GM12878 (cell line): ENCODE data around the gene RECQL5. TPM values are rescaled to one million over a fixed set of nuclear protein-coding genes. Genes with fewer than 3 reads are reported as not detected.

Experiments used
- ATAC-seq: fragments of 200-7000 bp; cut with Tn5 transposase; 3 replicates; pipeline ENCODE4 v1.9.1; 2020; ENCODE audit warnings: mild to moderate bottlenecking, moderate library complexity
- BruUV-seq: library from RNA; stranded (reverse); fragments of 400-500 nt; replicated peaks from 2 replicates; lab custom pipeline; 2021; lab: Mats Ljungman, UMichigan
- CTCF ChIA-PET: fragments of 300-600 bp; sonication (Branson Sonifier 250); formaldehyde crosslinking; extraction: SDS; loops from one replicate; lab custom pipeline; 2021; ENCODE audit warnings: inconsistent platforms; lab: Yijun Ruan, JAX
- POLR2A ChIA-PET: fragments of 350-600 bp; formaldehyde crosslinking; extraction: SDS; loops from one replicate; lab custom pipeline; 2021; ENCODE audit warnings: inconsistent platforms; lab: Charles Lee
- RAD21 ChIA-PET: fragments of 300-600 bp; sonication (Branson Sonifier 250); formaldehyde crosslinking; loops from one replicate; lab custom pipeline; 2023; ENCODE audit warnings: antibody characterized with exemption; ENCODE audit not compliant: unreplicated experiment; lab: Charles Lee
- SMC1A ChIA-PET: fragments of 300-600 bp; sonication (Branson Sonifier 250); formaldehyde crosslinking; loops from one replicate; lab custom pipeline; 2023; ENCODE audit not compliant: unreplicated experiment, uncharacterized antibody; lab: Charles Lee
- DNase-seq: peaks from one replicate; pipeline ENCODE4 v3.0.0-alpha.2; 2011; ENCODE audit warnings: low read depth, low spot score
- FAIRE-seq: peaks from 3 replicates; lab custom pipeline; 2011; peaks lifted over from hg19 to GRCh38; lab: Jason Lieb, UNC
- H2AFZ ChIP-seq: 2 replicates; pipeline ENCODE4 v1.6.0; 2011; ENCODE audit warnings: low read depth, low read length, control low read depth; ENCODE audit not compliant: control insufficient read depth
- H3K27ac ChIP-seq: 2 replicates; pipeline ENCODE4 v1.5.1; 2011; ENCODE audit warnings: control low read depth; ENCODE audit not compliant: control insufficient read depth, insufficient read depth
- H3K27me3 ChIP-seq, 2 experiments: replicated peaks in 1 of 2; 2 replicates each; pipeline versions ENCODE4 v1.6.0 to v1.6.1; 2011; ENCODE audit warnings: low read length in 1 of 2; ENCODE audit not compliant: control insufficient read depth in 2 of 2, insufficient read depth in 2 of 2
- H3K36me3 ChIP-seq, 2 experiments: 2 replicates each; pipeline ENCODE4 v1.5.1; 2011; ENCODE audit warnings: low read length in 1 of 2; ENCODE audit not compliant: control insufficient read depth in 2 of 2, insufficient read depth in 2 of 2
- H3K4me1 ChIP-seq: 2 replicates; pipeline ENCODE4 v1.6.1; 2011; ENCODE audit warnings: mild to moderate bottlenecking, low read length, moderate library complexity, mixed read lengths; ENCODE audit not compliant: control insufficient read depth, insufficient read depth
- H3K4me2 ChIP-seq: 2 replicates; pipeline ENCODE4 v1.6.0; 2011; ENCODE audit warnings: control low read depth; ENCODE audit not compliant: control insufficient read depth, insufficient read depth
- H3K4me3 ChIP-seq: fragments of 200-600 bp; sonication (generic); 2 replicates; pipeline ENCODE4 v1.5.1; 2016
- H3K79me2 ChIP-seq: 2 replicates; pipeline ENCODE4 v1.6.0; 2011; ENCODE audit warnings: low read length; ENCODE audit not compliant: control insufficient read depth, insufficient read depth
- H3K9ac ChIP-seq: 2 replicates; pipeline ENCODE4 v1.8.0; 2011; ENCODE audit warnings: low read length, control low read depth, mixed read lengths; ENCODE audit not compliant: control insufficient read depth, insufficient read depth
- H3K9me3 ChIP-seq: replicated peaks from 3 replicates; pipeline ENCODE4 v1.5.1; 2011; ENCODE audit warnings: mild to moderate bottlenecking, low read length; ENCODE audit not compliant: control insufficient read depth, insufficient read depth
- H4K20me1 ChIP-seq: 2 replicates; pipeline ENCODE4 v1.6.0; 2011; ENCODE audit not compliant: control insufficient read depth, insufficient read depth
- CEBPB ChIP-seq, 2 experiments: fragments of 150-350 bp in 1 of 2; IDR thresholded peaks; 2 replicates each; pipeline ENCODE4 v1.6.1; 2012 to 2014; ENCODE audit warnings: low read depth in 2 of 2, low read length in 2 of 2, borderline replicate concordance in 1 of 2, inconsistent platforms in 1 of 2
- CREB1 ChIP-seq: IDR thresholded peaks from 2 replicates; pipeline ENCODE4 v1.6.1; 2012; ENCODE audit warnings: low read depth, mild to moderate bottlenecking, inconsistent platforms
- EGR1 ChIP-seq, 2 experiments: IDR thresholded peaks; 1 replicate in 1 of 2; 2 replicates in 1 of 2; pipeline ENCODE4 v1.6.1; 2011 to 2012; ENCODE audit warnings: low read depth in 2 of 2, low read length in 2 of 2, borderline replicate concordance in 1 of 2, mild to moderate bottlenecking in 1 of 2, moderate library complexity in 1 of 2
- HCFC1 ChIP-seq: fragments of 150-350 bp; IDR thresholded peaks from 2 replicates; pipeline ENCODE4 v1.6.1; 2014; ENCODE audit warnings: low read length
- NRF1 ChIP-seq: conservative IDR thresholded peaks from 2 replicates; pipeline ENCODE4 v1.6.1; 2011; ENCODE audit warnings: mild to moderate bottlenecking, low read depth, low read length, improper control_type of control experiment
- RCOR1 ChIP-seq: conservative IDR thresholded peaks from 2 replicates; pipeline ENCODE4 v1.6.1; 2012; ENCODE audit warnings: low read depth, low read length, improper control_type of control experiment
- REST ChIP-seq: IDR thresholded peaks from 2 replicates; pipeline ENCODE4 v1.6.1; 2012; ENCODE audit warnings: mild to moderate bottlenecking, low read depth, low read length
- SUPT20H ChIP-seq: IDR thresholded peaks from 2 replicates; pipeline ENCODE4 v1.6.1; 2011; ENCODE audit warnings: low read depth, mild to moderate bottlenecking, low read length, moderate library complexity, borderline replicate concordance; ENCODE audit not compliant: control insufficient read depth
- TCF7 ChIP-seq: IDR thresholded peaks from 2 replicates; pipeline ENCODE4 v1.6.1; 2014; ENCODE audit warnings: antibody characterized with exemption, borderline replicate concordance
- ZNF384 ChIP-seq: IDR thresholded peaks from 2 replicates; pipeline ENCODE4 v1.6.1; 2012; ENCODE audit warnings: low read depth, mild to moderate bottlenecking, low read length, improper control_type of control experiment, borderline replicate concordance
- WGBS: methylation state at CpG from one replicate; pipeline ENCODE4 v1.1.6; 2016; ENCODE audit warnings: low lambda C conversion rate; ENCODE audit not compliant: insufficient replicate concordance, insufficient coverage; ENCODE audit errors: missing lambda C conversion rate; 5-methylcytosine and 5-hydroxymethylcytosine counted together
- in situ Hi-C: fragments of 300-500 bp; cut with MboI; formaldehyde crosslinking; loops from 9 replicates; pipeline ENCODE4 v1.14.3; 2018; ENCODE audit warnings: mixed read lengths
- intact Hi-C: fragments of 100-400 bp; cut with micrococcal nuclease; formaldehyde crosslinking; loops from one replicate; pipeline ENCODE4 v1.14.2; 2022; ENCODE audit not compliant: unreplicated experiment
- polyA plus RNA-seq, 11 experiments: library from polyadenylated mRNA; depleted of rRNA in 4 of 11; unstranded in 6 of 11; stranded (reverse) in 5 of 11; fragments of >200 nt; fragmentation: Nextera tagmentation in 4 of 11; fragmentation: Illumina TruSeq in 1 of 11; extraction: Ambion mirVana in 4 of 11; extraction: Trizol in 1 of 11; gene quantifications; 1 replicate in 1 of 11; 2 replicates in 10 of 11; pipeline versions ENCODE4 v1.2.1 to v1.2.3, GENCODE V29; 2011 to 2016; ENCODE audit warnings: inconsistent platforms in 2 of 11, missing spikeins in 2 of 11, low read depth in 1 of 11
- total RNA-seq, 4 experiments: library from RNA; depleted of rRNA in 3 of 4; stranded (reverse); fragments of >200 nt in 3 of 4; fragmentation: Illumina TruSeq in 1 of 4; extraction: Trizol in 1 of 4; gene quantifications; 2 replicates each; pipeline versions ENCODE4 v1.2.1 to v1.2.3, GENCODE V29; 2013 to 2021

The RECQL5 gene
- total and polyA plus RNA-seq, 10 of the 15 experiments (the other 5 are each of a cell fraction or from before 2014, with no cell fraction given), result 3.6 to 30.6 (median 20.1) TPM

- CTCF ChIA-PET, result interaction anchor here (1.2 kb wide), 1 partner anchor 141 kb away, joined by 4 read pairs; no protein-coding TSS in a partner anchor
- BruUV-seq, result no TSS peak
- intact Hi-C loops, result no loop called here
Measured at GRCh38 chr17:75607086-75607485, 59.9 kb downstream of the RECQL5 start.

More at GRCh38 chr17:75607086-75607485, 59.9 kb downstream of the RECQL5 start:
- Histone ChIP-seq H4K20me1 (no peaks in the 10 kb centered on the region), H3K4me1 (no peaks in the 10 kb centered on the region), H3K79me2 (no peaks in the 10 kb centered on the region), H3K36me3 (no peaks in the 10 kb centered on the region), H3K27me3 (no peaks in the 10 kb centered on the region), H3K9me3 (no peaks in the 10 kb centered on the region), H3K9ac (no peak overlapping the region), H3K4me2 (no peak overlapping the region)
- DNase-seq (no peak), ATAC-seq (no peak)
- in situ Hi-C loops, result no loop called here
- TF ChIP-seq RCOR1, result no peak
- no peak for TF ChIP-seq ZNF384
- TF ChIP-seq EGR1 (IDR thresholded peaks at IDR 0.05; ENCODE audit: borderline replicate concordance in 1 of 2, low read depth in 2 of 2, low read length in 2 of 2), result no peak
- no peak for TF ChIP-seq TCF7
- TF ChIP-seq CREB1, result no peak
- no peak for TF ChIP-seq NRF1
- no peak for TF ChIP-seq CEBPB (IDR thresholded peaks at IDR 0.05; ENCODE audit: borderline replicate concordance in 1 of 2, low read depth in 2 of 2, low read length in 2 of 2)
- no peak for TF ChIP-seq REST
- no peak for TF ChIP-seq HCFC1
- no peak for TF ChIP-seq SUPT20H
- TF ChIP-seq, all 136 proteins: peak for 0
- SMC1A ChIA-PET, result no interaction called here
- Histone ChIP-seq H2AFZ (no peak overlapping the region), H3K4me3 (no peak overlapping the region), H3K27ac (no peak overlapping the region)
- RAD21 ChIA-PET, result no interaction called here
- no peak for FAIRE-seq
- 54% methylated on average over 5 of the region's 5 CpGs for WGBS
- POLR2A ChIA-PET, result no interaction called here
